A549 (cell line): ENCODE measurements around the gene PUM2. TPM values are rescaled to one million over a fixed set of nuclear protein-coding genes. Genes with fewer than 3 reads are reported as not detected.

Source experiments
- ATAC-seq, 2 experiments: fragments of 200-7000 bp in 1 of 2; fragments of >200 bp in 1 of 2; cut with Nextera tagmentation in 1 of 2; cut with Tn5 transposase in 1 of 2; 3 replicates each; pipeline versions ENCODE4 v1.8.0 to v1.9.1; 2018 to 2020; ENCODE audit warnings: mild to moderate bottlenecking in 1 of 2, moderate library complexity in 1 of 2
- CTCF ChIA-PET: fragments of 300-600 bp; sonication (Branson Sonifier 250); formaldehyde crosslinking; extraction: SDS; loops from one replicate; lab custom pipeline; 2021; ENCODE audit warnings: antibody characterized with exemption, inconsistent platforms; lab: Yijun Ruan, JAX
- POLR2A ChIA-PET: fragments of 350-600 bp; formaldehyde crosslinking; extraction: SDS; loops from one replicate; lab custom pipeline; 2021; ENCODE audit warnings: antibody characterized with exemption, inconsistent platforms; lab: Yijun Ruan, JAX
- DNase-seq, 2 experiments: peaks; one replicate each; pipeline versions ENCODE4 v3.0.0 to v3.0.0-alpha.2; 2011 to 2016; ENCODE audit warnings: low read depth in 1 of 2, low spot score in 1 of 2
- FAIRE-seq: peaks from 2 replicates; lab custom pipeline; 2011; peaks lifted over from hg19 to GRCh38; lab: Jason Lieb, UNC
- H3K27ac ChIP-seq, 2 experiments: fragments of >200 bp; sonication (Bioruptor Twin); formaldehyde crosslinking; 3 replicates each; pipeline ENCODE4 v1.5.1; 2016 to 2017
- H3K4me1 ChIP-seq: fragments of >200 bp; sonication (Bioruptor Twin); formaldehyde crosslinking; 3 replicates; pipeline ENCODE4 v1.6.1; 2016
- H3K4me2 ChIP-seq: fragments of >200 bp; sonication (Bioruptor Twin); formaldehyde crosslinking; 3 replicates; pipeline ENCODE4 v1.6.1; 2016
- H3K4me3 ChIP-seq: fragments of >200 bp; sonication (Bioruptor Twin); formaldehyde crosslinking; 3 replicates; pipeline ENCODE4 v1.5.1; 2016
- H3K9me3 ChIP-seq: fragments of >200 bp; sonication (Bioruptor Twin); formaldehyde crosslinking; 3 replicates; pipeline ENCODE4 v1.6.1; 2016
- CBX8 ChIP-seq: fragments of 200-600 bp; sonication (generic); IDR thresholded peaks from 2 replicates; pipeline ENCODE4 v1.6.1; 2016
- CHD2 ChIP-seq: fragments of 150-350 bp; IDR thresholded peaks from 2 replicates; pipeline ENCODE4 v1.6.1; 2014; ENCODE audit warnings: low read length; ENCODE audit not compliant: partially characterized antibody
- E2F6 ChIP-seq: IDR thresholded peaks from 2 replicates; pipeline ENCODE4 v1.6.1; 2012; ENCODE audit warnings: low read depth, borderline replicate concordance
- EHMT2 ChIP-seq: fragments of 200-600 bp; sonication (generic); IDR thresholded peaks from 2 replicates; pipeline ENCODE4 v1.6.1; 2016; ENCODE audit warnings: antibody characterized with exemption, low read depth, mild to moderate bottlenecking, moderate library complexity
- EP300 ChIP-seq, 2 experiments: fragments of >200 bp; sonication (Bioruptor Twin); formaldehyde crosslinking; IDR thresholded peaks; 2 replicates in 1 of 2; 3 replicates in 1 of 2; pipeline ENCODE4 v1.6.1; 2016 to 2017
- ESRRA ChIP-seq: fragments of 150-350 bp; IDR thresholded peaks from 2 replicates; pipeline ENCODE4 v1.6.1; 2014; ENCODE audit warnings: mild to moderate bottlenecking, low read length, borderline replicate concordance
- FOSB ChIP-seq: fragments of 250-450 bp; sonication (Bioruptor Pico); IDR thresholded peaks from 2 replicates; pipeline ENCODE4 v1.5.0; 2020; ENCODE audit warnings: mild to moderate bottlenecking, moderate library complexity
- HDAC2 ChIP-seq: fragments of 200-600 bp; sonication (generic); IDR thresholded peaks from 2 replicates; pipeline ENCODE4 v1.6.1; 2016
- HOXA7 ChIP-seq: fragments of 250-450 bp; sonication (Bioruptor Pico); IDR thresholded peaks from 2 replicates; pipeline ENCODE4 v1.5.0; 2020; ENCODE audit warnings: mild to moderate bottlenecking, moderate library complexity
- HOXB5 ChIP-seq: fragments of 250-450 bp; sonication (Bioruptor Pico); IDR thresholded peaks from 2 replicates; pipeline ENCODE4 v1.5.0; 2020; ENCODE audit warnings: mild to moderate bottlenecking, moderate library complexity
- KDM1A ChIP-seq: fragments of 200-600 bp; sonication (generic); IDR thresholded peaks from 2 replicates; pipeline ENCODE4 v1.6.1; 2016; ENCODE audit warnings: low read depth, mild to moderate bottlenecking
- KDM5A ChIP-seq: fragments of 200-600 bp; sonication (generic); IDR thresholded peaks from 2 replicates; pipeline ENCODE4 v1.6.1; 2016; ENCODE audit warnings: antibody characterized with exemption, mild to moderate bottlenecking
- MAX ChIP-seq: IDR thresholded peaks from 2 replicates; pipeline ENCODE4 v1.6.1; 2012
- NPAS2 ChIP-seq: fragments of 250-450 bp; sonication (Bioruptor Pico); IDR thresholded peaks from 2 replicates; pipeline ENCODE4 v1.8.0; 2022; ENCODE audit warnings: mild to moderate bottlenecking, moderate library complexity, borderline replicate concordance
- PBX3 ChIP-seq: IDR thresholded peaks from 2 replicates; pipeline ENCODE4 v1.6.1; 2012
- PHF8 ChIP-seq: fragments of 200-600 bp; sonication (generic); IDR thresholded peaks from 2 replicates; pipeline ENCODE4 v1.6.1; 2016; ENCODE audit warnings: low read depth, mild to moderate bottlenecking, antibody characterized with exemption, moderate library complexity, borderline replicate concordance
- POLR2A ChIP-seq: IDR thresholded peaks from 2 replicates; pipeline ENCODE4 v1.6.1; 2012; ENCODE audit warnings: mild to moderate bottlenecking, low read length
- POLR2AphosphoS2 ChIP-seq: conservative IDR thresholded peaks from 2 replicates; pipeline ENCODE4 v1.6.1; 2012; ENCODE audit warnings: low read length, improper control_type of control experiment, inconsistent platforms
- TFCP2L1 ChIP-seq: fragments of 250-450 bp; sonication (Bioruptor Pico); IDR thresholded peaks from 2 replicates; pipeline ENCODE4 v1.5.0; 2021; ENCODE audit warnings: mild to moderate bottlenecking
- USF2 ChIP-seq: fragments of 450-650 bp; IDR thresholded peaks from 2 replicates; pipeline ENCODE4 v1.6.1; 2014; ENCODE audit warnings: antibody characterized with exemption
- ZC3H11A ChIP-seq: fragments of 450-650 bp; IDR thresholded peaks from 2 replicates; pipeline ENCODE4 v1.6.1; 2014; ENCODE audit warnings: antibody characterized with exemption, mild to moderate bottlenecking
- ZNF302 ChIP-seq: fragments of 250-450 bp; sonication (Bioruptor Pico); IDR thresholded peaks from 2 replicates; pipeline ENCODE4 v1.9.0; 2021; ENCODE audit warnings: inconsistent platforms, mild to moderate bottlenecking, moderate library complexity
- WGBS: methylation state at CpG from one replicate; pipeline ENCODE4 v1.1.6; 2017; ENCODE audit errors: missing lambda C conversion rate; 5-methylcytosine and 5-hydroxymethylcytosine counted together
- polyA plus RNA-seq, 4 experiments: library from polyadenylated mRNA; depleted of rRNA in 3 of 4; stranded (reverse); fragments of >200 nt; fragmentation: RNase III in 1 of 4; extraction: RNeasy Plus Mini Kit Qiagen cat#74134 plus additional on column Dnase treatment in 1 of 4; gene quantifications; 2 replicates in 3 of 4; 3 replicates in 1 of 4; pipeline ENCODE4 v1.2.3, GENCODE V29; 2011 to 2017
- TF ChIP-seq, protein P1 (sequence below): fragments of 150-350 bp; IDR thresholded peaks from 2 replicates; pipeline ENCODE4 v1.6.1; 2014; ENCODE audit warnings: low read depth, mild to moderate bottlenecking, low read length
- TF ChIP-seq, protein P2 (sequence below): fragments of 250-450 bp; sonication (Bioruptor Pico); IDR thresholded peaks from 2 replicates; pipeline ENCODE4 v1.5.0; 2021; ENCODE audit warnings: mild to moderate bottlenecking, moderate library complexity, borderline replicate concordance
- TF ChIP-seq, protein P3 (sequence below): fragments of >200 bp; sonication (Bioruptor Twin); formaldehyde crosslinking; IDR thresholded peaks from 2 replicates; pipeline ENCODE4 v1.6.1; 2016

Gene PUM2
- polyA plus RNA-seq, 2 of the 4 experiments (the other 2 are of a cell fraction), result 44.6 to 94.2 TPM

DNA sequence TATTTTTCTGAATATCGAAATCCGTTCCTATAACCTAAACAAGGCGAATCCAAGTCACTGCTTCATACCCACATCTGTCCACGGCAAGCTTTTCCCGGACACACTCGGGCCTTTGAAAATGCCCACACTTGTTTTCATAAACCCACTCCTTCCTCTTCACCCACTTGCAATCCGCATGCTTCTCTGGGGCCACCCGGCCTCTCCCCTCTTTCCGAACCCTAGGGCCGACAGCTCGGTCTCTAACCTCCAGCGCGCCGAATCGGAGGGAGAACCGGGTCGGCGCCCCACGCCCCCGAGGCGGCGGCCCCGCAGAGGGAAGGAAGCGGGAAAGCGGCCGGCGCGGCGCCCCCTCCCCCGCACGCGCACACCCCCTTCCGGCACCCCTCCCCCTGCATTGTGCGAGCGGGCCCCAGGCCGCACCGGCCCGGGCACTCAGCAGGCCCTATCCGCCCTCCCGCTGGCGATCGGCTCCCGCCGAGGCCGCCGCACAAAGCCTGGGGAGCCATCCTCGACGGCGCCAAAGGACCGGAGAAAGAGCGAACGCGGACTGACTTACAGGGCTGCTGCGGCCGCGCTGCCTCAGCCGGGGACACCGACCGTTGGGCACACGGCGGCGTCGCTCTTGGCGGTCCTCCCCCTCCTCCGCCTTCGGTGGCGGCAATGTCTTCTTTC lies 467 bp downstream of the PUM2 start (continued):
- no peak for TF ChIP-seq EHMT2
- peak; percentile 34; the same call in 1 of the 2 replicates for TF ChIP-seq POLR2A
- peak; percentile 71; the same call in 1 of the 2 replicates for TF ChIP-seq MAX
- TF ChIP-seq CBX8, result no peak
- no peak for TF ChIP-seq POLR2AphosphoS2
- no peak for TF ChIP-seq HOXA7 (CRISPR knock-in tag)
- no peak for TF ChIP-seq NPAS2 (CRISPR knock-in tag)
- no peak for TF ChIP-seq FOSB (CRISPR knock-in tag)
- peak; percentile 61 for TF ChIP-seq CHD2
- TF ChIP-seq ESRRA, result no peak
- no peak for TF ChIP-seq USF2
- no peak for TF ChIP-seq ZC3H11A
- no peak for TF ChIP-seq HOXB5 (CRISPR knock-in tag)
- TF ChIP-seq PHF8, result peak; percentile 85
- TF ChIP-seq KDM1A, result no peak
- no peak for TF ChIP-seq KDM5A
- TF ChIP-seq HDAC2, result no peak
- no peak; a peak in 1 of 5 replicates for TF ChIP-seq EP300 (IDR thresholded peaks at IDR 0.05)
- TF ChIP-seq, protein P1, sequence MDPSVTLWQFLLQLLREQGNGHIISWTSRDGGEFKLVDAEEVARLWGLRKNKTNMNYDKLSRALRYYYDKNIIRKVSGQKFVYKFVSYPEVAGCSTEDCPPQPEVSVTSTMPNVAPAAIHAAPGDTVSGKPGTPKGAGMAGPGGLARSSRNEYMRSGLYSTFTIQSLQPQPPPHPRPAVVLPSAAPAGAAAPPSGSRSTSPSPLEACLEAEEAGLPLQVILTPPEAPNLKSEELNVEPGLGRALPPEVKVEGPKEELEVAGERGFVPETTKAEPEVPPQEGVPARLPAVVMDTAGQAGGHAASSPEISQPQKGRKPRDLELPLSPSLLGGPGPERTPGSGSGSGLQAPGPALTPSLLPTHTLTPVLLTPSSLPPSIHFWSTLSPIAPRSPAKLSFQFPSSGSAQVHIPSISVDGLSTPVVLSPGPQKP, result no peak
- TF ChIP-seq, protein P2, sequence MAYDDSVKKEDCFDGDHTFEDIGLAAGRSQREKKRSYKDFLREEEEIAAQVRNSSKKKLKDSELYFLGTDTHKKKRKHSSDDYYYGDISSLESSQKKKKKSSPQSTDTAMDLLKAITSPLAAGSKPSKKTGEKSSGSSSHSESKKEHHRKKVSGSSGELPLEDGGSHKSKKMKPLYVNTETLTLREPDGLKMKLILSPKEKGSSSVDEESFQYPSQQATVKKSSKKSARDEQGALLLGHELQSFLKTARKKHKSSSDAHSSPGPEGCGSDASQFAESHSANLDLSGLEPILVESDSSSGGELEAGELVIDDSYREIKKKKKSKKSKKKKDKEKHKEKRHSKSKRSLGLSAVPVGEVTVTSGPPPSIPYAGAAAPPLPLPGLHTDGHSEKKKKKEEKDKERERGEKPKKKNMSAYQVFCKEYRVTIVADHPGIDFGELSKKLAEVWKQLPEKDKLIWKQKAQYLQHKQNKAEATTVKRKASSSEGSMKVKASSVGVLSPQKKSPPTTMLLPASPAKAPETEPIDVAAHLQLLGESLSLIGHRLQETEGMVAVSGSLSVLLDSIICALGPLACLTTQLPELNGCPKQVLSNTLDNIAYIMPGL (CRISPR knock-in tag), result 0 out of 2 replicates have a peak, but pooled peaks have one; percentile 19
- peak; percentile 57; the same call in 1 of the 2 replicates for TF ChIP-seq PBX3

- TF ChIP-seq NPAS2 (CRISPR knock-in tag) (no peak), E2F6 (no peak), ZNF302 (CRISPR knock-in tag) (no peak), USF2 (peak; percentile 69), TFCP2L1 (CRISPR knock-in tag) (0 out of 2 replicates have a peak, but pooled peaks have one; percentile 37)
- TF ChIP-seq, protein P3, sequence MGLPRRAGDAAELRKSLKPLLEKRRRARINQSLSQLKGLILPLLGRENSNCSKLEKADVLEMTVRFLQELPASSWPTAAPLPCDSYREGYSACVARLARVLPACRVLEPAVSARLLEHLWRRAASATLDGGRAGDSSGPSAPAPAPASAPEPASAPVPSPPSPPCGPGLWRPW, result no peak
- POLR2A ChIA-PET, result interaction anchor here (2.0 kb wide), 1 partner anchor 98 kb away, joined by 12 read pairs; the partner anchor contains the start of gene RHOB
- CTCF ChIA-PET, result interaction anchor here (1.0 to 1.5 kb wide), 5 partner anchors 23 to 293 kb away, joined by 3 to 5 read pairs (median 4); no protein-coding TSS in a partner anchor
Measured at GRCh38 chr2:20349513-20349921, 1.1 kb downstream of the PUM2 start.

More at GRCh38 chr2:20349513-20349921, 1.1 kb downstream of the PUM2 start:
- Histone ChIP-seq H3K27ac (peak overlapping the region; percentile 99), H3K9me3 (no peaks in the 10 kb centered on the region), H3K4me3 (peak overlapping the region; percentile 84), H3K4me1 (peaks cover 45% of the 10 kb centered on the region), H3K4me2 (peak overlapping the region; percentile 96)
- DNase-seq (peak in 1 of 2 experiments; percentile 31), FAIRE-seq (no peak), ATAC-seq (no peak)
- 1% methylated on average over 5 of the region's 5 CpGs for WGBS
